ENCODE measurements around the gene NEO1. TPM values are rescaled to one million over a fixed set of nuclear protein-coding genes. Genes with fewer than 3 reads are reported as not detected.

NEO1 gene
- total RNA-seq, 1 donor from 2014 or later = 31.0 TPM

- peak overlapping the region; percentile 75 for H3K4me3 ChIP-seq (ENCODE audit: low read depth, low read length)
- DNase-seq (ENCODE audit: low read depth) = no peak
- TF ChIP-seq CTCF (conservative IDR thresholded peaks at IDR 0.05; ENCODE audit: low read depth, low read length) = no peak
These were observed 1.1 kb downstream of the NEO1 start for GRCh38 chr15:73053398-73053723.

GRCh38 chr15:73054417-73054953 is 2.2 kb downstream of the NEO1 start:
- TF ChIP-seq CTCF (conservative IDR thresholded peaks at IDR 0.05; ENCODE audit: low read depth, low read length) = no peak
- DNase-seq (ENCODE audit: low read depth) = no peak
- peak overlapping the region; percentile 10 for H3K4me3 ChIP-seq (ENCODE audit: low read depth, low read length)

GRCh38 chr15:73056460-73056859 is 4.2 kb downstream of the NEO1 start:
- TF ChIP-seq CTCF (conservative IDR thresholded peaks at IDR 0.05; ENCODE audit: low read depth, low read length) = no peak
- H3K4me3 ChIP-seq (ENCODE audit: low read depth, low read length) = no peak overlapping the region
- DNase-seq (ENCODE audit: low read depth) = no peak

- H3K4me3 ChIP-seq (ENCODE audit: low read depth, low read length) = no peak overlapping the region
- DNase-seq (ENCODE audit: low read depth) = no peak
- no peak for TF ChIP-seq CTCF (conservative IDR thresholded peaks at IDR 0.05; ENCODE audit: low read depth, low read length)
These were observed 6.2 kb downstream of the NEO1 start for GRCh38 chr15:73058437-73058836.

- no peak for DNase-seq (ENCODE audit: low read depth)
- TF ChIP-seq CTCF (conservative IDR thresholded peaks at IDR 0.05; ENCODE audit: low read depth, low read length) = no peak
- no peak overlapping the region for H3K4me3 ChIP-seq (ENCODE audit: low read depth, low read length)
These were observed 12.9 kb downstream of the NEO1 start for GRCh38 chr15:73065114-73065513.

- no peak for DNase-seq (ENCODE audit: low read depth)
- H3K4me3 ChIP-seq (ENCODE audit: low read depth, low read length) = no peak overlapping the region
- no peak for TF ChIP-seq CTCF (conservative IDR thresholded peaks at IDR 0.05; ENCODE audit: low read depth, low read length)
These were observed 16.8 kb downstream of the NEO1 start for GRCh38 chr15:73069109-73069508.

GRCh38 chr15:73072894-73073293 is 20.6 kb downstream of the NEO1 start:
- no peak for DNase-seq (ENCODE audit: low read depth)
- no peak overlapping the region for H3K4me3 ChIP-seq (ENCODE audit: low read depth, low read length)
- no peak for TF ChIP-seq CTCF (conservative IDR thresholded peaks at IDR 0.05; ENCODE audit: low read depth, low read length)

All from epithelial cell of proximal tubule (primary cell).